ENCODE measurements around the gene INPP5E.

INPP5E gene

GRCh38 chr9:136387217-136387616, 52.4 kb downstream of the INPP5E start:
- no peak for DNase-seq (ENCODE audit: extremely low read depth, low read depth)

GRCh38 chr9:136386018-136386417, 53.6 kb downstream of the INPP5E start:
- TF ChIP-seq, protein P1, sequence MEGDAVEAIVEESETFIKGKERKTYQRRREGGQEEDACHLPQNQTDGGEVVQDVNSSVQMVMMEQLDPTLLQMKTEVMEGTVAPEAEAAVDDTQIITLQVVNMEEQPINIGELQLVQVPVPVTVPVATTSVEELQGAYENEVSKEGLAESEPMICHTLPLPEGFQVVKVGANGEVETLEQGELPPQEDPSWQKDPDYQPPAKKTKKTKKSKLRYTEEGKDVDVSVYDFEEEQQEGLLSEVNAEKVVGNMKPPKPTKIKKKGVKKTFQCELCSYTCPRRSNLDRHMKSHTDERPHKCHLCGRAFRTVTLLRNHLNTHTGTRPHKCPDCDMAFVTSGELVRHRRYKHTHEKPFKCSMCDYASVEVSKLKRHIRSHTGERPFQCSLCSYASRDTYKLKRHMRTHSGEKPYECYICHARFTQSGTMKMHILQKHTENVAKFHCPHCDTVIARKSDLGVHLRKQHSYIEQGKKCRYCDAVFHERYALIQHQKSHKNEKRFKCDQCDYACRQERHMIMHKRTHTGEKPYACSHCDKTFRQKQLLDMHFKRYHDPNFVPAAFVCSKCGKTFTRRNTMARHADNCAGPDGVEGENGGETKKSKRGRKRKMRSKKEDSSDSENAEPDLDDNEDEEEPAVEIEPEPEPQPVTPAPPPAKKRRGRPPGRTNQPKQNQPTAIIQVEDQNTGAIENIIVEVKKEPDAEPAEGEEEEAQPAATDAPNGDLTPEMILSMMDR (IDR thresholded peaks at IDR 0.05; ENCODE audit: low read depth, low read length) = no peak

More at GRCh38 chr9:136387217-136387616, 52.4 kb downstream of the INPP5E start:
- TF ChIP-seq, protein P1 (IDR thresholded peaks at IDR 0.05; ENCODE audit: low read depth, low read length) = no peak

GRCh38 chr9:136385015-136385414, 54.6 kb downstream of the INPP5E start:
- TF ChIP-seq, protein P1 (IDR thresholded peaks at IDR 0.05; ENCODE audit: low read depth, low read length) = no peak
- no peak for DNase-seq (ENCODE audit: extremely low read depth, low read depth)

More at GRCh38 chr9:136386018-136386417, 53.6 kb downstream of the INPP5E start:
- no peak for DNase-seq (ENCODE audit: extremely low read depth, low read depth)

- TF ChIP-seq, protein P1 (IDR thresholded peaks at IDR 0.05; ENCODE audit: low read depth, low read length) = no peak
- DNase-seq (ENCODE audit: extremely low read depth, low read depth) = no peak
Measured at GRCh38 chr9:136383436-136383835, 56.2 kb downstream of the INPP5E start.

- no peak for DNase-seq (ENCODE audit: extremely low read depth, low read depth)
- TF ChIP-seq, protein P1 (IDR thresholded peaks at IDR 0.05; ENCODE audit: low read depth, low read length) = no peak
Measured at GRCh38 chr9:136381966-136382513, 57.6 kb downstream of the INPP5E start.

DNA sequence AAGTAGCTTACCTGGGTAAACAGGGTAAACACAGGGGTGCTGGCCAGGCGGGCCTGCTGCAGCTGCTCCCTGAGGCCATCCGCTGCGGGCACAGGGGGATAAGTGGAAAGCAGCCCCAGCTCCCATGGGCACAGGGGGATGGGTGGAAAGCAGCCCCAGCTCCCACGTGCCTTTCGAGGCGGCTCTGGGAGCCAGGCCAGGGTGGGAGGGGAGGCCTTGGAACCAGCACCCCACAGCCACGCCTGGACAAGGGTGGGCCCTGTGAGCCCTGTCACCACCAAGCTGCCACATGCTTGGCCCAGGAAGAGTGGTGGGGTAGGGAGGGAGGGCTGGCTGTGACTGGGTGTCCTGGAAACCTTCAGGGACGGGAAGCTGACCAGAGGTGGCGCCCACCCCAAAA, 58.3 kb downstream of the INPP5E start:
- DNase-seq (ENCODE audit: extremely low read depth, low read depth) = no peak

DNA sequence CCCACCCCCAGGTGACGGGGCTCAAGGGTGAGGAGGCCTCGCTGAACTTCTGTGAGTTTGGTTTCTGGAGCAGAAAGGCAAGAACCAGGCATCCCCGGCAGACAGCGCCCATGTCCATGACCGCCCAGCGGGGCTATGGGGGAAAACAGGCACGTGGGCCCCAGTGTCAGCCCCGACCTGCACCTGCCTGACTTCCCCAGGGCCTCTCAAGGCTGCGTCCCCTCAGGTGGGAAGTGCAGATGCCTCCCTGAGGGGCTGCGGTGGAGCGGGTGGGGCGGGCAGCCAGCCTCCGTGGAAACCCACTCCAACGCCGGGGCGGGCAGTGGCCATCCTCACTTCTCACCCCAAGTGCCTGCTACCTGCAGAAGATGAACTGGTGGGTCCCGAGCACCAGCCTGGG, 59.3 kb downstream of the INPP5E start:
- TF ChIP-seq, protein P1 (IDR thresholded peaks at IDR 0.05; ENCODE audit: low read depth, low read length) = no peak
- no peak for DNase-seq (ENCODE audit: extremely low read depth, low read depth)

More for the DNA sequence above, 58.3 kb downstream of the INPP5E start:
- TF ChIP-seq, protein P1 (IDR thresholded peaks at IDR 0.05; ENCODE audit: low read depth, low read length) = no peak
